Measurements from ENCODE around the gene OR51B6. TPM values are rescaled to one million over a fixed set of nuclear protein-coding genes. Genes with fewer than 3 reads are reported as not detected.

Gene OR51B6
- total and polyA plus RNA-seq, 2 donors (not counting 3 experiments of a cell fraction or from before 2014, with no cell fraction given): not detected

- Histone ChIP-seq H3K4me2 (ENCODE audit: insufficient read depth, low read length) (no peak overlapping the region), H4K20me1 (replicated peaks; ENCODE audit: control insufficient read depth, extremely low read depth, insufficient read depth, low read length) (no peaks in the 10 kb centered on the region), H3K9me3 (replicated peaks; ENCODE audit: control insufficient read depth, insufficient read depth, low read length) (no peaks in the 10 kb centered on the region), H3K36me3 (ENCODE audit: control insufficient read depth in 2 of 2, extremely low read depth in 1 of 2, insufficient read depth in 2 of 2, low read length in 2 of 2) (no peaks in the 10 kb centered on the region), H3K4me1 (ENCODE audit: control insufficient read depth, extremely low read depth, insufficient read depth, low read length) (no peaks in the 10 kb centered on the region), H3K4me3 (replicated peaks in 1 of 3; ENCODE audit: insufficient read depth in 1 of 3, low read depth in 1 of 3, low read length in 3 of 3) (no peak overlapping the region), H3K9ac (replicated peaks; ENCODE audit: extremely low read depth, insufficient read depth, low read length) (no peak overlapping the region), H3K79me2 (ENCODE audit: control insufficient read depth, insufficient read depth, low read length) (no peaks in the 10 kb centered on the region), H3K27me3 (ENCODE audit: control insufficient read depth in 2 of 2, insufficient read depth in 2 of 2, low read length in 2 of 2) (no peaks in the 10 kb centered on the region), H2AFZ (ENCODE audit: low read depth, low read length) (no peak overlapping the region), H3K27ac (ENCODE audit: insufficient read depth, low read depth, low read length) (no peak overlapping the region), H3K9me1 (replicated peaks; ENCODE audit: control insufficient read depth, extremely low read depth, insufficient read depth, low read length) (no peaks in the 10 kb centered on the region)
- BruUV-seq (replicated peaks): no TSS peak
- ChIA-PET POLR2A (no interaction called here), CTCF (no interaction called here)
- no peak for TF ChIP-seq POLR2A (IDR thresholded peaks at IDR 0.05; ENCODE audit: low read depth, low read length)
- TF ChIP-seq GATA2 (IDR thresholded peaks at IDR 0.05; ENCODE audit: insufficient read depth, insufficient read length, low read depth, low read length): no peak
- no peak for TF ChIP-seq POLR2AphosphoS5 (IDR thresholded peaks at IDR 0.05; ENCODE audit: insufficient read depth, low read depth, low read length)
- no peak for TF ChIP-seq CTCF (IDR thresholded peaks at IDR 0.05; ENCODE audit: extremely low read depth in 1 of 2, insufficient read depth in 1 of 2, low read depth in 1 of 2, low read length in 2 of 2)
- no peak for TF ChIP-seq FOS (IDR thresholded peaks at IDR 0.05; ENCODE audit: borderline replicate concordance, insufficient read depth, low read length)
- no peak for TF ChIP-seq JUN (IDR thresholded peaks at IDR 0.05; ENCODE audit: borderline replicate concordance, insufficient read depth, insufficient read length, low read depth)
- TF ChIP-seq MAX (IDR thresholded peaks at IDR 0.05; ENCODE audit: insufficient read depth, insufficient read length): no peak
- TF ChIP-seq MYC (IDR thresholded peaks at IDR 0.05; ENCODE audit: low read depth, low read length): no peak
- TF ChIP-seq EZH2 (IDR thresholded peaks at IDR 0.05; ENCODE audit: borderline replicate concordance, low read depth, low read length, severe bottlenecking): no peak
- no peak for FAIRE-seq
- no peak for DNase-seq (ENCODE audit: low read depth, low spot score)
- intact Hi-C loops (cut with micrococcal nuclease): no loop called here
- dilution Hi-C loops (cut with MboI; ENCODE audit: extremely low pct_ligation_motif_present, low sequenced_read_pairs): no loop called here
Observed at GRCh38 chr11:5345831-5346230, 5.5 kb upstream of the OR51B6 start.
